BE2C (cell line): Measurements from ENCODE around the gene MEGF9.
"Not testable (repeated sequence)": the region's sequence is repeated elsewhere in the genome, so short reads cannot be mapped to it uniquely, and the experiment has no call there.

Experiments
- DNase-seq: peaks from one replicate; pipeline ENCODE4 v3.0.0-alpha.2; 2020
- H3K27me3 ChIP-seq: fragments of 250-450 bp; sonication (Bioruptor Pico); 2 replicates; pipeline ENCODE4 v1.5.1; 2020; ENCODE audit warnings: mild to moderate bottlenecking
- H3K36me3 ChIP-seq: fragments of 250-450 bp; sonication (Bioruptor Pico); 2 replicates; pipeline ENCODE4 v1.5.1; 2020; ENCODE audit warnings: mild to moderate bottlenecking
- H3K4me1 ChIP-seq: fragments of 250-450 bp; sonication (Bioruptor Pico); 2 replicates; pipeline ENCODE4 v1.5.1; 2020
- H3K4me3 ChIP-seq: 2 replicates; pipeline ENCODE4 v1.5.1; 2011; ENCODE audit warnings: low read depth, low read length
- H3K9me3 ChIP-seq: fragments of 250-450 bp; sonication (Bioruptor Pico); 2 replicates; pipeline ENCODE4 v1.5.1; 2020
- CTCF ChIP-seq: IDR thresholded peaks from 2 replicates; pipeline ENCODE4 v1.5.1; 2012; ENCODE audit warnings: mild to moderate bottlenecking, low read depth, low read length

MEGF9 gene

GRCh38 chr9:120640380-120640779, 73.9 kb downstream of the MEGF9 start:
- no peaks in the 10 kb centered on the region for H3K36me3 ChIP-seq
- TF ChIP-seq CTCF = no peak
- no peak for DNase-seq
- H3K4me3 ChIP-seq = no peak overlapping the region
- H3K27me3 ChIP-seq = no peaks in the 10 kb centered on the region
- no peaks in the 10 kb centered on the region for H3K9me3 ChIP-seq
- H3K4me1 ChIP-seq = no peaks in the 10 kb centered on the region

DNA sequence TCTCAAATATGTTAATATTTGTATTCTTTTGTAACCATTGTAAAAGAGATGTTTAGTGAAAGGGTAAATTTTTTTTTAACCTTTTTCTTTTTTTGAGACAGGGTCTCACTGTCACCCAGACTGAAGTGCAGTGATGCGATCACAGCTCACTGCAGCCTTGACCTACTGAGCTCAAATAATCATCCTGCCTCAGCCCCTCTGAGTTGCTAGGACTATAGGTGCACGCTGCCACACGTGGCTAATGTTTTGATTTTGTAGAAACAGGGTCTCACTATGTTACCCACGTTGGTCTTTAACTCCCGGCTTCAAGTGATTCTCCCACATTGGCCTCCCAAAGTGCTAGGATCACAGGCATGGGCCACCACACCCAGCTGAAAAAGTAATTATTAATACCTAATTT, 76.4 kb downstream of the MEGF9 start:
- Histone ChIP-seq H3K27me3 (no peaks in the 10 kb centered on the region), H3K9me3 (no peaks in the 10 kb centered on the region; the same call in 1 of the 2 replicates), H3K4me3 (no peak overlapping the region), H3K4me1 (no peaks in the 10 kb centered on the region), H3K36me3 (no peaks in the 10 kb centered on the region)
- no peak for DNase-seq
- no peak for TF ChIP-seq CTCF

- no peak for TF ChIP-seq CTCF
- DNase-seq = no peak
- Histone ChIP-seq H3K27me3 (no peaks in the 10 kb centered on the region), H3K4me1 (no peaks in the 10 kb centered on the region), H3K36me3 (no peaks in the 10 kb centered on the region), H3K4me3 (no peak overlapping the region), H3K9me3 (no peaks in the 10 kb centered on the region; the same call in 1 of the 2 replicates)
Observed at GRCh38 chr9:120636194-120636957, 77.9 kb downstream of the MEGF9 start.

DNA sequence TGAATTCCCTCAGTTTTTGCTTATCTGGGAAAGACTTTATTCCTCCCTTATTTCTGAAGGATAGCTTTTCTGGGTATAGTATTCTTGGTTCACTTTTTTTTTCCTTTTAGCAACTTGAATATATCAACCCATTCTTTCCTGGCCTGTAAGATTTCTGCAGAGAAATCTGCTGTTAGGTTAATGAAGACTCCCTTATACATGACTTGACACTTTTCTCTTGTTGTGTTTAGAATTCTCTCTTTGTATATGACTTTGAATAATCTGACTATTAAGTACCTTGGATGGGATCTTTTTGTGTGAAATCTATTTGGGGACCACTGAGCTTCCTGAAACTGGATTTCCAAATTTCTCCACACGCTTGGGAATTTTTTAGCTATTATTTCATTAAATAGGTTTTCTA, 79.3 kb downstream of the MEGF9 start:
- Histone ChIP-seq H3K4me1 (no peaks in the 10 kb centered on the region), H3K27me3 (no peaks in the 10 kb centered on the region), H3K9me3 (no peaks in the 10 kb centered on the region; the same call in 1 of the 2 replicates), H3K4me3 (no peak overlapping the region), H3K36me3 (no peaks in the 10 kb centered on the region)
- no peak for TF ChIP-seq CTCF
- DNase-seq = no peak

- Histone ChIP-seq H3K4me3 (no peak overlapping the region), H3K36me3 (no peaks in the 10 kb centered on the region), H3K27me3 (no peaks in the 10 kb centered on the region), H3K4me1 (no peaks in the 10 kb centered on the region), H3K9me3 (no peaks in the 10 kb centered on the region; the same call in 1 of the 2 replicates)
- DNase-seq = no peak
- TF ChIP-seq CTCF = no peak
Observed at GRCh38 chr9:120630333-120630732, 83.9 kb downstream of the MEGF9 start.

GRCh38 chr9:120628925-120629497, 85.3 kb downstream of the MEGF9 start:
- H3K9me3 ChIP-seq, DNase-seq, H3K4me1 ChIP-seq, H3K27me3 ChIP-seq, H3K36me3 ChIP-seq, H3K4me3 ChIP-seq: not testable (repeated sequence)
